Coronary artery (tissue), 2 donors: ENCODE measurements around the gene FGD5.

ENCODE experiments used
- DNase-seq: peaks from one replicate; pipeline ENCODE4 v3.0.0-alpha.2; 2017; ENCODE audit warnings: low spot score
- H3K27ac ChIP-seq, 2 donors: fragments of 200-600 bp; sonication (generic); one replicate each; pipeline ENCODE4 v1.5.1; 2016 to 2019
- H3K4me3 ChIP-seq: fragments of 200-600 bp; sonication (generic); 2 replicates; pipeline ENCODE4 v1.5.1; 2016; ENCODE audit warnings: mild to moderate bottlenecking, moderate library complexity
- CTCF ChIP-seq: fragments of 200-600 bp; sonication (generic); IDR thresholded peaks from one replicate; pipeline ENCODE4 v1.5.1; 2019; ENCODE audit warnings: antibody characterized with exemption

The FGD5 gene

GRCh38 chr3:14923476-14923875, 104.7 kb downstream of the FGD5 start:
- DNase-seq: no peak
- no peak overlapping the region for H3K27ac ChIP-seq
- TF ChIP-seq CTCF: no peak
- H3K4me3 ChIP-seq: no peak overlapping the region

GRCh38 chr3:14925729-14926591, 107.2 kb downstream of the FGD5 start:
- no peak overlapping the region for H3K27ac ChIP-seq
- TF ChIP-seq CTCF: peak; percentile 61
- no peak overlapping the region for H3K4me3 ChIP-seq
- DNase-seq: no peak

GRCh38 chr3:14926592-14926991, 107.8 kb downstream of the FGD5 start:
- no peak for DNase-seq
- no peak overlapping the region for H3K4me3 ChIP-seq
- no peak overlapping the region for H3K27ac ChIP-seq
- TF ChIP-seq CTCF: no peak

- Histone ChIP-seq H3K27ac (no peak overlapping the region), H3K4me3 (no peak overlapping the region)
- no peak for TF ChIP-seq CTCF
- DNase-seq: no peak
Measured at GRCh38 chr3:14927308-14927707, 108.5 kb downstream of the FGD5 start.

- Histone ChIP-seq H3K27ac (no peak overlapping the region), H3K4me3 (no peak overlapping the region)
- TF ChIP-seq CTCF: no peak
- no peak for DNase-seq
Measured at GRCh38 chr3:14929310-14930074, 110.7 kb downstream of the FGD5 start.

- no peak overlapping the region for H3K4me3 ChIP-seq
- no peak overlapping the region for H3K27ac ChIP-seq
- no peak for DNase-seq
- TF ChIP-seq CTCF: no peak
Measured at GRCh38 chr3:14933820-14934425, 115.2 kb downstream of the FGD5 start.
